NCI-H2107 (cell line): ENCODE results near the gene PRSS27.
"Not testable (repeated sequence)": the region's sequence is repeated elsewhere in the genome, so short reads cannot be mapped to it uniquely, and the experiment has no call there.

ENCODE experiments used
- DNase-seq: peaks from one replicate; lab custom pipeline; 2025; lab: John Stamatoyannopoulos, UW

PRSS27 gene

GRCh38 chr16:2692948-2693651 is 26.9 kb downstream of the PRSS27 start:
- DNase-seq = no peak

- DNase-seq = no peak
Observed at GRCh38 chr16:2692251-2692947, 27.6 kb downstream of the PRSS27 start.

GRCh38 chr16:2691491-2692248 is 28.4 kb downstream of the PRSS27 start:
- DNase-seq = no peak

- no peak for DNase-seq
Observed at GRCh38 chr16:2690852-2691251, 29.2 kb downstream of the PRSS27 start.

DNA sequence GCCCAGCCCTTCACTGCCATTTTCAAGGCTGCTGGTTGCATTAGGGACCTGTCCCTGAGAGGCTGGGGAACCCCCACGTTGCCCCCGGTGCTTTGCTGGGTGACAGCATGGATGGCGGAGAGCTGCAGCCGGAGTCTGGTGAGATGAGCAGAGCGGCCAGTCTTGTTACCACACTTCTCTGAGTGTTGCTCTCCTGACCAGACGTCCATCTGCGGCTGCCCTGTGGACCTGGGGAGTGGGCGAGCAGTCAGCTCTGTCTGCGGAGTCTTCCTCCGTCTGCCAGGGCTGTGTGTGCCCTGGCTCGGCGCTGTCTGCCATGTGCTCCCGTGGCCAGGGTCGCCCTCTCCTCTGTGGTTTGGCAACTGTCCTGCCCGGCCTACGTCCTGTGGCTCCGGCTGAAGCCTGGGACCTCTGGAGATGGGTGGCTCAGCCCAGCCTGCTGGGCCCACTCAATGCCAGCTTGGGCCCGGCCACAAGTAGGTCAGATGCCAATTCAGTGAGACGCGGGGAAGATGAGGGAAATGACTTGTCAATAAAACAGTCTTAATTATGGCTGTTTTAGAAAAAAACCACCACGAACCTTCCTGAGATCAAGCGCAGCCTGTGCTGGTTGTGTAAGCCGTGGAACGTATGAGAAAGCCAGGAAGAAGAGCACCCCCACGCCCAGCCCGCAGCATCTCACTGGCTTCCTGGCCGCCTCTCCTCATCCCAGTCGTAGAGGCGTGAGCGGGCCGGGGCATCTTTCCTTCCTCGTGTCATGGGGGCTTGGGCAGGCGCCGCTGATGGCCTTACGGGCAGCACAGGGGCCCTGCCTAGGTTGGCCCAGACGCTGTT is 29.8 kb downstream of the PRSS27 start:
- no peak for DNase-seq

DNA sequence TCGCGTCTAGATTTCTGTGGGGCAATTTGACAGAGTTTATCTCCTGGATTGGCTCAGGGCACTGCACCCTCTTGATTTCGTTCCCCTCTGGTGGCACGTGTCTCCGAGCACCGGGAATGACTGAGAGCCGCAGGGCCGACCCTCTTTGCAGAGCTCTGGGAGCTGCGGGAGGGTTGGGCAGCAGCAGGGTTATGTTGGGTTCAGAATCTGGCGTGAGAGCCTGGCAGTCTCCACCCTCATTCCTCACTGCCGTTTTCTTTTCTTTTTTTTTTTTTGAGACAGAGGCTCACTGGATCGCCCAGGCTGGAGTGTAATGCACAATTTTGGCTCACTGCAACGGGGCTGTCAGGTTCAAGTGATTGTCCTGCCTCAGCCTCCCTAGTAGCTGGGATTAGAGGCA is 30.6 kb downstream of the PRSS27 start:
- DNase-seq = not testable (repeated sequence)

GRCh38 chr16:2687531-2688308 is 32.3 kb downstream of the PRSS27 start:
- no peak for DNase-seq

- DNase-seq = no peak
Observed at GRCh38 chr16:2686912-2687507, 33.0 kb downstream of the PRSS27 start.

- not testable (repeated sequence) for DNase-seq
Observed at GRCh38 chr16:2686075-2686474, 33.9 kb downstream of the PRSS27 start.

DNA sequence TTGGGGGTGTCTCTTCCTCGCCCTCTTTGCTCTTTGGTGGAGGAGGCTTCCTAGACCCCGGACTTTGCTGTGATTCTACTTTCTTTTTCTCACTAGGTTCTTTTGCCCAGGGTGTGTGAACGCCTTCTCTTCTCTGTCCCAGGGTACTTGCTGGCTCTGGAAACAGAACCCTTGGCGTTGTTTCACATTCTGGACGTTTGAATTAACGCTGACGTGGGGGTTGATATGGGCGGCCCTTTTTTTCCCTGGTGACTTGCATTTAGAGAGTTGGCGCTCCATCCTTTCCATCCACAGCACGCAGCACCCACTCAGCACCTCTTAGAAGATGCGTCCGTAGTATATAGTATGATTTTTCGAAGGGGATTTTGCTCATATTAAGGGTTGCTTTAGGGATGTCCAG is 37.0 kb downstream of the PRSS27 start:
- not testable (repeated sequence) for DNase-seq

DNA sequence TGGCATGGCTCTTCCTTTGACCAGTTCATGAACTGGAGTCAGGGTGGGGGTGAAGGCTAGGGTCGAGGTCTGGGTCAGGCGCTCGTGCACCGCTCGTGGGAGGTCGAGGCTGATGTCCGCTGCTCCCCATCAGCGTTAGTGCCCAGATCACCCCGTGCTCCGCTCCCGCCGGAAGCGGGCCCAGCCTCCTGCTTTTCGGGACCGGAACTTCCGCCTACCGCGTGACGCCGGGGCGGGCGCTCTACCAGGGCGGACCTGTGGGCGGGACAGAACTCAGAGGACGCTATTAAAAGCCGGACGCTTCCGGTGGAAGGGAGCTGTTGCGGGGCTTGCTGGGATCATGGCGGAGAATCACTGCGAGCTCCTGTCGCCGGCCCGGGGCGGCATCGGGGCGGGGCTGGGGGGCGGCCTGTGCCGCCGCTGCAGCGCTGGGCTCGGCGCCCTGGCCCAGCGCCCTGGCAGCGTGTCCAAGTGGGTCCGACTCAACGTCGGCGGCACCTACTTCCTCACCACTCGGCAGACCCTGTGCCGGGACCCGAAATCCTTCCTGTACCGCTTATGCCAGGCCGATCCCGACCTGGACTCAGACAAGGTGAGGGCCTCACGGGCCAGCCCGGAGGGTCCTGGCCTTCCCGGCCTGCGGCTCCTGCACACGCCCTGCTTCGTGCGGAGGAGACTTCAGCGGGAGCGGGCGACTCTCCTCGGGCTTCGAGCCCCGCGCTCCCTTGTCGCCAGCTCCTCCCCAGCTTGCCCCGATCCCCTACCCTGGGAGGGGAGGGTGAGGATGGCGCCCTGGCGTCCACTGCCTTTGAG is 37.6 kb downstream of the PRSS27 start, which contains the start of gene KCTD5:
Gene KCTD5 (plus strand): TSS at position 315 of the 813 bp plus-strand sequence. CDS start 26 bp downstream, at position 341.
- peak; percentile 90 for DNase-seq

DNA sequence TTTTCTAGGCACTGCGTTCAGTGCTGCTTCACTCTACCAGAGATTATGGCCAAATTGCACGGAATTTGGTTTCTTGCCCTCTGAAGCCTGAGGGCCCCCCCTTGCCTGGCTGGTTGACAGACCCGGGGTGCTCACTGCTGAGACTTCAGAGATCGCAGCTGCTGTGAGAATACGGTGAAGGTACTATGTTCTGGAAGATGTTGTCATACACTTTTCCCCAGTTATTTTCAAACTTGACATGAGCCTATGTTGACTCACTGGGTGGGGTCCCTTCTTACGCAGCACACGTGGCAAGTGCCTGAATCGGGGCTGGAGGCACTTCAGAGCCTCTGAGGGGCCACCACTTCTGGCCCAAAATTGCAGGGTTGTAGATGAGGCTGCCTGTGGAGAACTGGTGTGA is 39.7 kb downstream of the PRSS27 start:
- not testable (repeated sequence) for DNase-seq

DNA sequence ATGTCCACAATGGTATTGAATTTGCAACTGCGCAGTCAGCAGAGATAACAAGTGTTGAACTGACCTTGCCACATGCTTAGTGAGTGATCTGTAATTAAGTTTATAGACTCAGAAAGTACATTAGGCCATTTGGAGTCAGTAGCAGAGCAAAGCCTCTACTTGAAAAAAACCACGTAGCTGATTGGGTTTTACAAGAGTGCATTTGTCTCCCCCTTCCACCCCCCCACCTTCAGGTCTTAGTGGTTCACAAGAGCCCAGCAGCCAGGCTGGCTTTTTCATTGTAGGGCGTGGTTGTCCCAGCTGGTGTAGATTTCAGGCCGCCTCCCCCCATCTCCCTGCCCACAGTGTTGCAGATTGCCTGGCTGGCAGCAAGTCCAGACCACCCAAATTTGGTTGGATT is 40.1 kb downstream of the PRSS27 start:
- peak; percentile 45 for DNase-seq

DNA sequence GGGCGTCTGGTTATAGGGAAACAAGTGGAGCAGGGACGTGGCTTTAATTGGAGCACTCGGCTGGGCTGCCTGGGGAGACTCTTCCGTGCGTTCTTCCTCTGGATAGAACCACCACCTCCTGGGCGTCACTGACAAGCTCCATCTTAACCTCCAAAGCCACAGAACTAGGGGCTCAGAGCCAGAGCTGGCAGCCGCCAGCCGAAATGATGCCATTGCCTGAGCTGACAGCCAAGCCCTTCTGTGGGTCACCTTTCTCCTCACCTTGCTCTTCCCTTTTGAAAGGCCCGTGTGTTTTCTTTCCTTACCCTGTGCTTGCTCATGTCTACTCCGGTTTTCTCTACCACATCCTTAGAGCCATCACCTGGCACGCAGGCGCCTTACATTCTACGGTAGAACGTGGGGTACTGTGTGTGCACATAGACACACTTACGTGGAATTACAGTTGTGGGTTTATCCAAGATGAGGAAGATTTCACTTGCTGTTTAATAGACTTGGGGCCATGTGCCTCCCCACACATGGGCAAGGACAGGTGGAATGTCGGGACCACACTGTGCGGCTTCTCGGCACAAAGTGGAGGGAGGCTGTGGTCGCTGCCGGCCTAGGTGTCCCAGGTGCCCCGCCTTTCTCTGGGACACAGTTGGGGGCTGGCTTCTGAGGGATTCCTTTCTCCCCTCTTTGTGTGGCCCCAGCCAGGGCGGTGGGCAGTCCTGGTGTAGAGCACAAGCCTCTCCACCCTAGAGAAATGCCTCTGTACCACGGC is 41.6 kb downstream of the PRSS27 start:
- not testable (repeated sequence) for DNase-seq

GRCh38 chr16:2676937-2677336 is 43.1 kb downstream of the PRSS27 start:
- DNase-seq = not testable (repeated sequence)

DNA sequence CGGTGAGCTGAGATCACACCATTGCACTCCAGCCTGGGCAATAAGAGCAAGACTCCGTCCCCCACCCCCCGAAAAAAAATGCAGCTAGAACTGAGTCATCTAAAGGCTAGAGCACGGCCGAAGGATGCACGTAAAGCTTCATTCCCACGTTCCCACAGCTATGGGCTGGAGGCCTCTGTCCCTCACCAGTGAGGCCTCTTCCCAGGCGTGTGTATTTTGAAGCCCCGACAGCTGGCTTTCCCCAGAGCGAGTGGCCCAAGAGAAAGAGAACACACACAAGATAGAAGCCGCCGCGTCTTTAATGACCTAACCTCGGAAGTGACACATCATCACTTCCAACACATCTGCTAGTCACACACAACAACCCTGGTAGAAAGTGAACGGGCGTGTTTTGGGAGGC is 44.3 kb downstream of the PRSS27 start:
- no peak for DNase-seq

DNA sequence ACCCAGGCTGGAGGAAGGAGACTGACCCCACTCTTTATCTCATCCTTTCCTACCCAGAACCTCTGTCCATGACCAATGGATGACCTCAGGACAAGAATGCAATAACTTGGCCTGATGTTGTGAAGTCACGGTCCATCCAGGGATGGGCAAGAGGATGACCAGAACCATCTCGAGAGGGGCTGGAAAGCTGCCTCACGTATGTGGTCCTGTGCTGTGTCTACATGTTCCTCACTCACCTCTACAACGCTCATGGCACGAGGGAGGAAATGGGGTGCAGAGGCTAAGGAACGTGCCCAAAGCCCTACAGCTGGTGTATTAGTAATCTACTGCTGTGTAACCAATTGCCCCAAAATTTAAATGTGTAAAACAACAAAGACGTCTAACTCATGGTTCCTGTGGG is 45.0 kb downstream of the PRSS27 start:
- no peak for DNase-seq

- peak; percentile 77 for DNase-seq
Observed at GRCh38 chr16:2673066-2673999, 46.7 kb downstream of the PRSS27 start.
